Nephron (organoid): ENCODE data around the gene AGPAT1.

ENCODE experiments used
- H3K27ac Mint-ChIP-seq, 3 experiments: 2 replicates each; pipeline ENCODE4 v1.8.0; 2020; ENCODE audit warnings: mixed read lengths in 3 of 3, mild to moderate bottlenecking in 2 of 3, moderate library complexity in 1 of 3
- H3K27me3 Mint-ChIP-seq: 2 replicates; pipeline ENCODE4 v1.8.0; 2021; ENCODE audit warnings: low read depth, mild to moderate bottlenecking, moderate library complexity, mixed read lengths
- H3K36me3 Mint-ChIP-seq: 2 replicates; pipeline ENCODE4 v1.8.0; 2020; ENCODE audit warnings: low read depth, mixed read lengths
- H3K4me1 Mint-ChIP-seq: 2 replicates; pipeline ENCODE4 v1.8.0; 2020; ENCODE audit warnings: mixed read lengths
- H3K4me3 Mint-ChIP-seq, 3 experiments: 2 replicates each; pipeline ENCODE4 v1.8.0; 2020; ENCODE audit warnings: mild to moderate bottlenecking in 3 of 3, mixed read lengths in 3 of 3, moderate library complexity in 2 of 3
- H3K9me3 Mint-ChIP-seq: 2 replicates; pipeline ENCODE4 v1.8.0; 2020; ENCODE audit warnings: mixed read lengths
- CTCF ChIP-seq, 3 experiments: fragments of 200-600 bp; sonication (generic); IDR thresholded peaks; one replicate each; pipeline ENCODE4 v1.5.0; 2021; ENCODE audit warnings: antibody characterized with exemption in 3 of 3; ENCODE audit not compliant: unreplicated experiment in 3 of 3

The AGPAT1 gene

DNA sequence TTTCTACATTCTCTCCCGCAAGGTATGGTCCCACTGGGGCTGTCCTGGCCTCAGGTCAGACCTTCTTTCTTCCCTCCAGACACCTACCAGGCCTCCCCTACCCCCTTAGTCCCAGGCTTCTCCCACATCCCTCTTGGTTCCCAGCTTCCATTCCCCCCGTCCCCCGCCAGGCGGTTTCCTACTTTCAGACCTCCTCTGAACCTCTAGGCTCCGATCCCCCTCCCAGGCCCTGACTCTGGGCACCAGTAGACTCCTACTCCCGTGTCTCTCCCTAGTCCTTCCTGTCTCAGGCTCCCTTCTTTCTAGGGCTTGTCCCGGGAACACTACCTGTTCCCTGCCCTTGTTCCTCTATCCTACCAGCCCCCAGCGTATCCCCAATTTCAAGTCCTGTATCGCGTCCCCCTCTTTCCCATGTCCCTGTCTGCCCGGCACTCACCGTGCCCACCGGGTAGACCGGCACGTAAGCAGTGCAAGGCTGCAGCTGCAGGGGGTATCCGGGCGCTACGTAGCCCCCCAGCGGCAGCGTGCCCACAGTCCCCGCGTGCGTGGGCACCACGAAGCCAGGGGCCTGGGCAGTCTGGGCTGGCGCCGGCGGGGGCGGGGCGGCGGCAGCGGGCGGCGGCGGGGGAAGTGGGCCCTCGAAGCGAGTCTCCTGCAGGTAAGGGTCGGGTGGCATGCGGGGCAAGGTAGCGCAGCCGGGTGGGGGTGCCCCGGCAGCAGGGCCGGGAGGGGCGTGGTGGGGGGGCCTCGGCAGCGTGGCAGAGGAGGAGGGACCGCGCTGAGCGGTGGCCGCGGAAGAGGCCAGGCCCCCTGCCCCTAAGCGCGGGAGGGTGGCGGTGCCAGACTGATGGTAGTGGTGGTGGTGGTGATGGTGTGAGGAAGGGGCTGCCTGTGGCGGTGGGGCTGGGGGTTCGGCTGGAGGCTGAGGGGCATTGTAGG is 25.7 kb downstream of the AGPAT1 start:
- H3K9me3 Mint-ChIP-seq: no peaks in the 10 kb centered on the region
- H3K4me1 Mint-ChIP-seq: peaks cover 53% of the 10 kb centered on the region
- peak overlapping the region; percentile 71 to 91 (median 76) for H3K27ac Mint-ChIP-seq
- TF ChIP-seq CTCF (IDR thresholded peaks at IDR 0.05; ENCODE audit: unreplicated experiment in 3 of 3): no peak
- H3K36me3 Mint-ChIP-seq: peaks cover 7% of the 10 kb centered on the region
- peaks cover 18% of the 10 kb centered on the region for H3K27me3 Mint-ChIP-seq
- H3K4me3 Mint-ChIP-seq: peak overlapping the region; percentile 98

- H3K36me3 Mint-ChIP-seq: peaks cover 6% of the 10 kb centered on the region
- H3K9me3 Mint-ChIP-seq: no peaks in the 10 kb centered on the region
- H3K27ac Mint-ChIP-seq: no peak overlapping the region
- peaks cover 43% of the 10 kb centered on the region for H3K4me1 Mint-ChIP-seq
- no peak for TF ChIP-seq CTCF (IDR thresholded peaks at IDR 0.05; ENCODE audit: unreplicated experiment in 3 of 3)
- H3K27me3 Mint-ChIP-seq: peaks cover 18% of the 10 kb centered on the region
- H3K4me3 Mint-ChIP-seq: peak overlapping the region in 2 of 3 experiments; percentile 3 to 28
Measured at GRCh38 chr6:32149092-32149755, 26.7 kb downstream of the AGPAT1 start.

DNA sequence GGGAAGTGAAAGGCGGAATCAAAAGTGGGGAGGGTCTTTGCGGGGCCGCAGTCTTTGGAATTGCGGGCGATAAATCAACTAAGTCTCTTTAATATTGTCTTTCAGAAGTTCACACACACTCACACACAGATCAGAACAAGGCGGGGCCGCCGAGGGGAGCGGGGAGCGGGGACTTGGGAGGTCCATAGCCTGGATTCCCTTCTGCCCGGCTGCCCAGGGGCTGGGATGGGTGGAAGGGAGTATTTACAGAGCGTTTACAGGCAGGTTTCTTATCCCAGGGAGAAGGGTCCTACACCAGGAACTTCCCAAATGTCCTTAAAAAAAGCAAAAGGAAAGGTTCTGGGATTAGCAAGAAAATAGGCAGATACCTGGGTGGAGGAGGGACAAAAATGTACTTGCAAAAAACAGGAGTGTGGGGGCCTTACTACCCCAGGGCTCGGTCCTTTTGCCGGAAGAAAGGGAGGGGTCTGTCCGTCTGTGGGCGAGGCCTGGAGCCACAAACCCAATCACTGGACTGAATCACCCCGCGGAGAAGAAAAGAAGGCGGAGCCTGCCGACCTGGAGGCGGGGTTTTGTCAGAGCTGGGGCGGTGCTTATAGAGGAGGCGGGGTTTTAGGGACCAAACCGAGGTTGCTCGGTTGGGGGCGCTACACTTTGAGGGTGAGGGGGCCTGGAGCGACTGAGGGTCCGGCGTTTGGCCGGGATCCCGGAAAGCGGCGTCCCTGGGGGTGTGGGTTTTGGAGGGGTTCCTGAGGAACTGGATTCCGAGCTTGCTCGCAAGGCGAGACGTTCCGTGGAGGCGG is 27.4 kb downstream of the AGPAT1 start:
- Mint-ChIP-seq H3K27ac (no peak overlapping the region), H3K36me3 (peaks cover 6% of the 10 kb centered on the region), H3K4me3 (peak overlapping the region; percentile 3 to 42 (median 28)), H3K4me1 (peaks cover 38% of the 10 kb centered on the region), H3K27me3 (peaks cover 18% of the 10 kb centered on the region), H3K9me3 (no peaks in the 10 kb centered on the region)
- TF ChIP-seq CTCF (IDR thresholded peaks at IDR 0.05; ENCODE audit: unreplicated experiment in 3 of 3): no peak

DNA sequence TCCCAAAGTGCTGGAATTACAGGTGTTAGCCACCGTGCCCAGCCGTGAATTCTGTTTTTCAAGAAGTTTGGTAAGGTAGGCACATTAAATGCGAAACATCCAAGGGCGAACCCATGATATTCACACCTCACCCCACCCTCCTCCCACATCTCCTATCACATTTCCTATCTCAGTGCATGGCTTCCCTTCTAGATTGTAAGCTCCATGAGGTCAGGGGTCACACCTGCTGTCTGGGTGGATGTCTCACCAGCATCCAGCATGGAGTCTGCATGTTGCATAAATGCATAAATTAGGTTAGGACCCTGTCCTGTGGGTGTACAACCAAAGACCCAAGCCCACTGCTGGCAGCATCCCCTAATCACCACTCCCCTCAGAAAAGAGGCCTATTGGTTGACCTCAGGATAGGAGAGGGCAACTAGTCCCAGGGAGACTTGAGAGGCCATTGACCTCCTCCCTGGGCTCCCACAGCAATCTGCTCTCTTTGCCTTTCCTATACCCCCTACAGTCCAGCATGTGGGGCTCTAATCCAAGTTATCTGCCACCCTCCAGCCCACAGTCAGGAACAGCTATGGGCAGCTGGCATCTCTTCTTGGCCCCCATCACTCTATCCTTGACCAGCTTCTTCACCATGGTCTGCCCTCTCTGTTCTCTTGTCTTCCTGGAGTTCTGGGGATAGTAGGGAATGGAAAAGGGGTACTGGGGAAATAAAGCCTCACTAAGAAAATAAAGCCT is 28.3 kb downstream of the AGPAT1 start:
- no peak overlapping the region for H3K4me3 Mint-ChIP-seq
- no peak for TF ChIP-seq CTCF (IDR thresholded peaks at IDR 0.05; ENCODE audit: unreplicated experiment in 3 of 3)
- peaks cover 6% of the 10 kb centered on the region for H3K36me3 Mint-ChIP-seq
- peaks cover 30% of the 10 kb centered on the region for H3K4me1 Mint-ChIP-seq
- H3K27ac Mint-ChIP-seq: no peak overlapping the region
- peaks cover 18% of the 10 kb centered on the region for H3K27me3 Mint-ChIP-seq
- no peaks in the 10 kb centered on the region for H3K9me3 Mint-ChIP-seq

DNA sequence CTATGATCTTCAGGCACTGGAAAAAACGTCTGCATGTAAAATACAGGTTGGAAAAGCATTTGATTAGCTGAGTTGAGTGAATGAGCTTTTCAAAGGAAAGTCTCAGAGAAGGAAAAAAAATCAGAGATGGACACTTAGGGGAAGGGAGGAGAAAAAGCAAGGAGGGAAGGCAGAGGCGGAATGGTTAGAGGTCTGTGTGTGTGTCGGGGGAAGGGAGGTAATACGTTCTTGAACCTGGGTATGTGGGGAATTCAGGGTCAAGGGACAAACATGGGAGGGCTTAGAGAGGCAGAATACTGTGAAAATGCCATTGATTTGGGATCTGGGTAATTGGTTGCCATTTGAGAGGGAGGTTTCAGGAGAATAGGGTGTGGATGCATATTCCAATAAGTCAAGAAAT is 29.2 kb downstream of the AGPAT1 start:
- Mint-ChIP-seq H3K27ac (peak overlapping the region in 2 of 3 experiments; percentile 11 to 38), H3K4me3 (peak overlapping the region in 2 of 3 experiments; percentile 0 to 38), H3K9me3 (no peaks in the 10 kb centered on the region), H3K4me1 (peaks cover 23% of the 10 kb centered on the region), H3K27me3 (peaks cover 12% of the 10 kb centered on the region), H3K36me3 (peaks cover 6% of the 10 kb centered on the region)
- TF ChIP-seq CTCF (IDR thresholded peaks at IDR 0.05; ENCODE audit: unreplicated experiment in 3 of 3): no peak
